ENCODE results near the gene HM13. TPM values are rescaled to one million over a fixed set of nuclear protein-coding genes. Genes with fewer than 3 reads are reported as not detected.
A peak's percentile ranks its signal among the peaks of the same experiment; 100 is the strongest.

HM13 gene

DNA sequence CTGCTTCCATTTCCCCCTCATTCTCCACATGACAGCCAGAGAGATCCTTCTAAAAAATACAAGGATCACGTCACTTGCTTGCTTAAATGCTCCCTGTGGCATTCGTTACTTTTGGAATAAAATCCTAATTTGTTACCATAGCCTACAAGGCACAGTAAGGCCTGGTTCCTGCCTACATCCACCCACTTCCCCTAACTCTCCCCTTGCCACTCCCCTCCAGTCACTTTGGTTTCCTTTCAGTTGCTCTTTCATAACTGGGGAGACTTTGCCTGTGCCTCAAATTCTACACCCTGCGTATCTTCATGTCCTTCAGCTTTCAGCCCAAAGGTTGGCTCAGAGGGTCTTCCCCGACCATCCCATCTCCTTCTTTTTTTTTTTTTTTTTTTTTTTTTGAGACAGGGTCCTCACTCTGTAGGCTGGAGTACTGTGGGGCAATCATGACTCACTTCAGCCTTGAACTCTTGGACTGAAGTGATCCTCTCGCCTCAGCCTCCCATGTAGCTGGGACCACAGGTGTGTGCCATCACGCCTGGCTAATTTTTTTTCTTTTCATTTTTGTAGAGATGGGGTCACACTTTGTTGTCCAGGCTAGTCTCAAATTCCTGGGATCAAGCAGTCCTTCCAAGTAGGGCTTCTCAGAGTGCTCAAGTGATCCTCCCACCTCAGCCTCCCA, 103.3 kb downstream of the HM13 start:
- Histone ChIP-seq H3K27me3 (ENCODE audit: insufficient read depth, poor library complexity, severe bottlenecking) (no peaks in the 10 kb centered on the region), H3K27ac (replicated peaks) (peak overlapping the region; percentile 79), H3K4me3 (replicated peaks; ENCODE audit: insufficient read depth, low read length) (no peak overlapping the region)
- DNase-seq (ENCODE audit: low read depth in 1 of 2, low spot score in 1 of 2): peak in 1 of 2 experiments; percentile 88
- TF ChIP-seq, protein P1, sequence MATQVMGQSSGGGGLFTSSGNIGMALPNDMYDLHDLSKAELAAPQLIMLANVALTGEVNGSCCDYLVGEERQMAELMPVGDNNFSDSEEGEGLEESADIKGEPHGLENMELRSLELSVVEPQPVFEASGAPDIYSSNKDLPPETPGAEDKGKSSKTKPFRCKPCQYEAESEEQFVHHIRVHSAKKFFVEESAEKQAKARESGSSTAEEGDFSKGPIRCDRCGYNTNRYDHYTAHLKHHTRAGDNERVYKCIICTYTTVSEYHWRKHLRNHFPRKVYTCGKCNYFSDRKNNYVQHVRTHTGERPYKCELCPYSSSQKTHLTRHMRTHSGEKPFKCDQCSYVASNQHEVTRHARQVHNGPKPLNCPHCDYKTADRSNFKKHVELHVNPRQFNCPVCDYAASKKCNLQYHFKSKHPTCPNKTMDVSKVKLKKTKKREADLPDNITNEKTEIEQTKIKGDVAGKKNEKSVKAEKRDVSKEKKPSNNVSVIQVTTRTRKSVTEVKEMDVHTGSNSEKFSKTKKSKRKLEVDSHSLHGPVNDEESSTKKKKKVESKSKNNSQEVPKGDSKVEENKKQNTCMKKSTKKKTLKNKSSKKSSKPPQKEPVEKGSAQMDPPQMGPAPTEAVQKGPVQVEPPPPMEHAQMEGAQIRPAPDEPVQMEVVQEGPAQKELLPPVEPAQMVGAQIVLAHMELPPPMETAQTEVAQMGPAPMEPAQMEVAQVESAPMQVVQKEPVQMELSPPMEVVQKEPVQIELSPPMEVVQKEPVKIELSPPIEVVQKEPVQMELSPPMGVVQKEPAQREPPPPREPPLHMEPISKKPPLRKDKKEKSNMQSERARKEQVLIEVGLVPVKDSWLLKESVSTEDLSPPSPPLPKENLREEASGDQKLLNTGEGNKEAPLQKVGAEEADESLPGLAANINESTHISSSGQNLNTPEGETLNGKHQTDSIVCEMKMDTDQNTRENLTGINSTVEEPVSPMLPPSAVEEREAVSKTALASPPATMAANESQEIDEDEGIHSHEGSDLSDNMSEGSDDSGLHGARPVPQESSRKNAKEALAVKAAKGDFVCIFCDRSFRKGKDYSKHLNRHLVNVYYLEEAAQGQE (IDR thresholded peaks at IDR 0.05; ENCODE audit: insufficient replicate concordance, low read depth): no peak
- TF ChIP-seq GABPA (IDR thresholded peaks at IDR 0.05; ENCODE audit: low read depth) (0 out of 2 replicates have a peak, but pooled peaks have one; percentile 11), SPI1 (IDR thresholded peaks at IDR 0.05; ENCODE audit: borderline replicate concordance, low read depth) (peak; percentile 96), POLR2AphosphoS5 (IDR thresholded peaks at IDR 0.05; ENCODE audit: low read depth) (0 out of 2 replicates have a peak, but pooled peaks have one; percentile 18)
- TF ChIP-seq, protein P2, sequence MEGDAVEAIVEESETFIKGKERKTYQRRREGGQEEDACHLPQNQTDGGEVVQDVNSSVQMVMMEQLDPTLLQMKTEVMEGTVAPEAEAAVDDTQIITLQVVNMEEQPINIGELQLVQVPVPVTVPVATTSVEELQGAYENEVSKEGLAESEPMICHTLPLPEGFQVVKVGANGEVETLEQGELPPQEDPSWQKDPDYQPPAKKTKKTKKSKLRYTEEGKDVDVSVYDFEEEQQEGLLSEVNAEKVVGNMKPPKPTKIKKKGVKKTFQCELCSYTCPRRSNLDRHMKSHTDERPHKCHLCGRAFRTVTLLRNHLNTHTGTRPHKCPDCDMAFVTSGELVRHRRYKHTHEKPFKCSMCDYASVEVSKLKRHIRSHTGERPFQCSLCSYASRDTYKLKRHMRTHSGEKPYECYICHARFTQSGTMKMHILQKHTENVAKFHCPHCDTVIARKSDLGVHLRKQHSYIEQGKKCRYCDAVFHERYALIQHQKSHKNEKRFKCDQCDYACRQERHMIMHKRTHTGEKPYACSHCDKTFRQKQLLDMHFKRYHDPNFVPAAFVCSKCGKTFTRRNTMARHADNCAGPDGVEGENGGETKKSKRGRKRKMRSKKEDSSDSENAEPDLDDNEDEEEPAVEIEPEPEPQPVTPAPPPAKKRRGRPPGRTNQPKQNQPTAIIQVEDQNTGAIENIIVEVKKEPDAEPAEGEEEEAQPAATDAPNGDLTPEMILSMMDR (IDR thresholded peaks at IDR 0.05; ENCODE audit: insufficient read depth, low read length): no peak

Small RNA genes within 50 kb of the gene (microRNA-seq; reads per million reads assigned to microRNA genes)
- gene MIR3193: not detected

Measured in HL-60 (cell line).